Measurements from ENCODE around the gene CLDN6. TPM values are rescaled to one million over a fixed set of nuclear protein-coding genes. Genes with fewer than 3 reads are reported as not detected.

CLDN6 gene
- total RNA-seq, 2 donors from 2014 or later: not detected

- H3K9me3 ChIP-seq (ENCODE audit: control insufficient read depth, low read length, poor library complexity, severe bottlenecking): no peaks in the 10 kb centered on the region
- H3K4me3 Mint-ChIP-seq: peak overlapping the region; percentile 91
- no peaks in the 10 kb centered on the region for H3K36me3 Mint-ChIP-seq (ENCODE audit: low read depth)
- DNase-seq (peak in 2 of 3 donors; percentile 62 to 75), ATAC-seq (no peak)
- no peaks in the 10 kb centered on the region for H3K27me3 Mint-ChIP-seq
- H3K27ac Mint-ChIP-seq: peak overlapping the region; percentile 86
- H3K4me1 Mint-ChIP-seq: peaks cover 34% of the 10 kb centered on the region
Measured at GRCh38 chr16:3020604-3021448, 2.8 kb upstream of the CLDN6 start.

GRCh38 chr16:3020247-3020603 lies 2.2 kb upstream of the CLDN6 start, which contains the start of gene TNFRSF12A:
Gene TNFRSF12A (plus strand): TSS chr16:3020368. CDS start chr16:3020398, 30 bp downstream.
- no peaks in the 10 kb centered on the region for H3K9me3 ChIP-seq (ENCODE audit: control insufficient read depth, low read length, poor library complexity, severe bottlenecking)
- Mint-ChIP-seq H3K4me1 (peaks cover 34% of the 10 kb centered on the region), H3K27me3 (no peaks in the 10 kb centered on the region), H3K36me3 (ENCODE audit: low read depth) (no peaks in the 10 kb centered on the region), H3K27ac (peak within 1 kb of the TSS; percentile 74), H3K4me3 (peak within 1 kb of the TSS; percentile 91)
- DNase-seq (peak; percentile 31 to 70 (median 61)), ATAC-seq (peak; percentile 9)

- H3K4me3 Mint-ChIP-seq: peak overlapping the region; percentile 91
- H3K27ac Mint-ChIP-seq: peak overlapping the region; percentile 74
- no peak for ATAC-seq
- no peaks in the 10 kb centered on the region for H3K36me3 Mint-ChIP-seq (ENCODE audit: low read depth)
- no peaks in the 10 kb centered on the region for H3K9me3 ChIP-seq (ENCODE audit: control insufficient read depth, low read length, poor library complexity, severe bottlenecking)
- no peaks in the 10 kb centered on the region for H3K27me3 Mint-ChIP-seq
- peaks cover 34% of the 10 kb centered on the region for H3K4me1 Mint-ChIP-seq
- DNase-seq: no peak
Measured at GRCh38 chr16:3019594-3020246, 1.7 kb upstream of the CLDN6 start.

- Mint-ChIP-seq H3K27me3 (peaks cover 6% of the 10 kb centered on the region), H3K36me3 (ENCODE audit: low read depth) (no peaks in the 10 kb centered on the region), H3K27ac (no peak overlapping the region), H3K4me1 (peaks cover 22% of the 10 kb centered on the region), H3K4me3 (no peak overlapping the region)
- ATAC-seq (no peak), DNase-seq (no peak)
- no peaks in the 10 kb centered on the region for H3K9me3 ChIP-seq (ENCODE audit: control insufficient read depth, low read length, poor library complexity, severe bottlenecking)
Measured at GRCh38 chr16:3017344-3017743, 639 bp downstream of the CLDN6 start.

- no peaks in the 10 kb centered on the region for H3K36me3 Mint-ChIP-seq (ENCODE audit: low read depth)
- ATAC-seq (no peak), DNase-seq (no peak)
- H3K27ac Mint-ChIP-seq: no peak overlapping the region
- H3K4me1 Mint-ChIP-seq: peaks cover 10% of the 10 kb centered on the region
- H3K4me3 Mint-ChIP-seq: no peak overlapping the region
- peaks cover 6% of the 10 kb centered on the region for H3K27me3 Mint-ChIP-seq
- no peaks in the 10 kb centered on the region for H3K9me3 ChIP-seq (ENCODE audit: control insufficient read depth, low read length, poor library complexity, severe bottlenecking)
Measured at GRCh38 chr16:3015865-3016521, 2.0 kb downstream of the CLDN6 start.

- no peak overlapping the region for H3K4me3 Mint-ChIP-seq
- no peak for DNase-seq
- no peak for ATAC-seq
- no peak overlapping the region for H3K27ac Mint-ChIP-seq
- peaks cover 8% of the 10 kb centered on the region for H3K4me1 Mint-ChIP-seq
- H3K9me3 ChIP-seq (ENCODE audit: control insufficient read depth, low read length, poor library complexity, severe bottlenecking): no peaks in the 10 kb centered on the region
- H3K36me3 Mint-ChIP-seq (ENCODE audit: low read depth): no peaks in the 10 kb centered on the region
- H3K27me3 Mint-ChIP-seq: peaks cover 6% of the 10 kb centered on the region
Measured at GRCh38 chr16:3014971-3015370, 3.0 kb downstream of the CLDN6 start.

- Mint-ChIP-seq H3K27me3 (peaks cover 6% of the 10 kb centered on the region), H3K27ac (no peak overlapping the region), H3K4me1 (peaks cover 4% of the 10 kb centered on the region), H3K4me3 (no peak overlapping the region), H3K36me3 (ENCODE audit: low read depth) (no peaks in the 10 kb centered on the region)
- no peaks in the 10 kb centered on the region for H3K9me3 ChIP-seq (ENCODE audit: control insufficient read depth, low read length, poor library complexity, severe bottlenecking)
- ATAC-seq: no peak
- no peak for DNase-seq
Measured at GRCh38 chr16:3013998-3014690, 3.8 kb downstream of the CLDN6 start.

GRCh38 chr16:3013491-3013951 lies 4.5 kb downstream of the CLDN6 start:
- no peaks in the 10 kb centered on the region for H3K9me3 ChIP-seq (ENCODE audit: control insufficient read depth, low read length, poor library complexity, severe bottlenecking)
- Mint-ChIP-seq H3K27ac (no peak overlapping the region), H3K36me3 (ENCODE audit: low read depth) (no peaks in the 10 kb centered on the region), H3K27me3 (peaks cover 6% of the 10 kb centered on the region), H3K4me3 (peak overlapping the region; percentile 7), H3K4me1 (peaks cover 7% of the 10 kb centered on the region)
- DNase-seq: no peak
- no peak for ATAC-seq

- H3K36me3 Mint-ChIP-seq (ENCODE audit: low read depth): no peaks in the 10 kb centered on the region
- no peak for DNase-seq
- H3K27ac Mint-ChIP-seq: no peak within 1 kb of the TSS
- peak within 1 kb of the TSS; percentile 7 for H3K4me3 Mint-ChIP-seq
- peaks cover 6% of the 10 kb centered on the region for H3K27me3 Mint-ChIP-seq
- H3K4me1 Mint-ChIP-seq: peaks cover 10% of the 10 kb centered on the region
- peak; percentile 58 for ATAC-seq
- no peaks in the 10 kb centered on the region for H3K9me3 ChIP-seq (ENCODE audit: control insufficient read depth, low read length, poor library complexity, severe bottlenecking)
Measured at GRCh38 chr16:3012828-3013420, 5.1 kb downstream of the CLDN6 start, which contains the start of gene CLDN9. Gene CLDN9 (plus strand): TSS chr16:3012923. CDS start chr16:3013363, 440 bp downstream.

GRCh38 chr16:3012246-3012645 lies 5.7 kb downstream of the CLDN6 start:
- Mint-ChIP-seq H3K4me1 (peaks cover 16% of the 10 kb centered on the region), H3K27ac (no peak overlapping the region), H3K27me3 (peaks cover 6% of the 10 kb centered on the region), H3K36me3 (ENCODE audit: low read depth) (no peaks in the 10 kb centered on the region), H3K4me3 (no peak overlapping the region)
- DNase-seq: no peak
- ATAC-seq: peak; percentile 23
- H3K9me3 ChIP-seq (ENCODE audit: control insufficient read depth, low read length, poor library complexity, severe bottlenecking): no peaks in the 10 kb centered on the region

- ATAC-seq: no peak
- H3K27me3 Mint-ChIP-seq: peaks cover 6% of the 10 kb centered on the region
Measured at GRCh38 chr16:3010510-3010909, 7.5 kb downstream of the CLDN6 start.

GRCh38 chr16:3009568-3010390 lies 8.2 kb downstream of the CLDN6 start:
- DNase-seq (no peak), ATAC-seq (no peak)
- H3K9me3 ChIP-seq (ENCODE audit: control insufficient read depth, low read length, poor library complexity, severe bottlenecking): no peaks in the 10 kb centered on the region
- Mint-ChIP-seq H3K4me3 (no peak overlapping the region), H3K27ac (no peak overlapping the region), H3K4me1 (peaks cover 20% of the 10 kb centered on the region), H3K27me3 (peaks cover 6% of the 10 kb centered on the region), H3K36me3 (ENCODE audit: low read depth) (no peaks in the 10 kb centered on the region)

More at GRCh38 chr16:3010510-3010909, 7.5 kb downstream of the CLDN6 start:
- Mint-ChIP-seq H3K27ac (no peak overlapping the region), H3K36me3 (ENCODE audit: low read depth) (no peaks in the 10 kb centered on the region), H3K4me1 (peaks cover 20% of the 10 kb centered on the region), H3K4me3 (no peak overlapping the region)
- DNase-seq: no peak
- no peaks in the 10 kb centered on the region for H3K9me3 ChIP-seq (ENCODE audit: control insufficient read depth, low read length, poor library complexity, severe bottlenecking)
